ENCODE results near the gene PLEKHM3.

Gene PLEKHM3

DNA sequence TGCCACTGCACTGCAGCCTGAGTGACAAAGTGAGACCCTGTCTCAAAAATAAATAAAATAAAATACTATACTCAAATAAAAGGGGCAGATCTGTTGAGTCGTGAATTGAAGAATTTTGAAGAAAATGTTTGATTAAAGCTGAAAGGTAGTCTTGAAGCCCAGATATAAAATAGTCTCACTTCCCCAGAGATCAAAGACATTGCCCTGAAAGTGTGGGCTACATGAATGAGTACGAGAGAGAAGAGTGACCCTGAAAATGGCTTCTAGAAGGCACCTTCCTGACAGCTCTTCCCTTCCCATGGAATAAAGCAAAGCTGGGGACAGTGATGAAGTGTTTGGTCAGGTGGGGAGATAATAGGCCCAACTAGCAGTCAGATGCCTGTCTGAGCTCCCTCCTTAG lies 241.8 kb downstream of the PLEKHM3 start:
- DNase-seq, result no peak

DNA sequence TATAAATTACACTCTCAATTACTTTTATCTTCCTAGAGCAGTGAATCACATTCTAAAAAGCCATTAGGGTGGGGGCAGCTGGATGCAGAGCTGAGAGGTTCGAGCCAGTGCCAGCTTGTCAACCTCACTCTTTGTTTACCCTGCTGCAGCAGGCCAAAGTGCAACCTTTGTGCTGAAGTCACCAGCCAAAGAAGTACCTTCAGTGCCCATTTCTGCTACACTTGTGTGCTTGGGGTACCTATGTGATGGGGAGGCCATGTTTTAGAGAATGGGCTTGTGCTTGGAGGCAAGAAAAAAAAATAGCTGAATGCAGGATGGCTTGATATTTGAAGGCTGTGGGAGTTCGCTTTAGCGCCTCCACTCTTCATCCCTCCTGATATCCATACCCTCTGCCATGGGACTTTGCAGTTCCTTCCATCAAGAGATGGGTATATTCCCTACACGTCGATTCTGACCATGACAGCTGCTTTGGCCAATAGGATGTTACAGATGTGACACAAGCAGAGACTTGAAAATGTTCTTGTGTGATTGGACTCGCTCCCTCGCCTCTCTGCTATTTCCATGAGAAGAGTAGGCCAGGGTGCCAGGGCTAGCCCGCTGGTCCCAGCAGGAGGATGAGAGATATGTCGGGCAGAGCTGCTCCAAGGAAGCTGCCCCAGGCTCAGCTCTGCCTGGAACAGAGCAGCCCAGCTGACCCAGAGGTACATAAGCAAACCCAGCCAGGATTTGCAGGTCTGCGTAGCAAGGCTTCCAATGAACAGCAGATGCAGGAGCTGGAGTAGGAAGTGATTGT lies 242.9 kb downstream of the PLEKHM3 start:
- no peak for DNase-seq

DNA sequence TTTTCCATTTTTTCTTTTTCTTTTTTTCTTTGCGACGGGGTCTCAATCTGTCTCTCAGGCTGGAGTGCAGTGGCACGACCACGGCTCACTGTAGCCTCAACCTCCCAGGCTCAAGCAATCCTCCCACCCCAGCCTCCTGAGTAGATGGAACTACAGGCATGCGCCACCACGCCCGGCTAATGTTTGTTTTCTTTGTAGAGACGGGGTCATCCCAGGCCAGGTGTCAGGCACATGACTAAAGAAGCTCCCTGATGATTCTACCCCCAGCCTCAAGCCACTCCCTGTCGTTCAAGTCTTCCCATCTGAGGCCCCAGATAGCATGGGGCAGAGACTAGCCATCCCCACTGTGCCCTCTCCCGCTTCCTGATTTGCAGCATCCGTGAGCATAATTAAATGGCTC lies 245.8 kb downstream of the PLEKHM3 start:
- no peak for DNase-seq

DNA sequence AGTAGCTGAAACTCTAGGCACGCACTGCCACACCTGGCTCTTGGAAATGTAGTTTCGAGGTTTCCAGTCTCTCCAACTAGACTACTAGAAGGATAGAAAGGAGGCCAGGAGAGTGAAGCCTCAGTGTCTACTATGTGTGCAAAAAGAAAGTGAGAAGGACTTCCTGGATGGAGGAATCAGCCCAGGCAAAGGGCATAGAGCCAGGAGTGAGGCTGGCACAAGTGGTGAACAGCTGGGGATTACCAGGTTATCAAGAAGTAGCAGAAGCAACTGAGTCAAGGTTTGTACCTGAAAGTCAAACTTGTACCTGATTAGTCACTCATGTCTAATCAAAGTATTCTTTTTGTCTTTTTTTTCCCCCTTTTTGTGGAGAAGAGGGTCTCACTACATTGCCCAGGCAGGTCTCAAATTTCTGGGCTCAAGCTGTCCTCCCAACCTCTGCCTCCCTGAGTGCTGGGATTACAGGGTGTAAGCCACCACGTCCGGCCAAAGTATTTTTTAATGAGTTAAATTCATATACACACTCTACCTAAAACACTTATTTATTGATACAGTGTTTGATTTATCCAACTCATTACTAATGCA lies 246.9 kb downstream of the PLEKHM3 start:
- no peak for DNase-seq

DNA sequence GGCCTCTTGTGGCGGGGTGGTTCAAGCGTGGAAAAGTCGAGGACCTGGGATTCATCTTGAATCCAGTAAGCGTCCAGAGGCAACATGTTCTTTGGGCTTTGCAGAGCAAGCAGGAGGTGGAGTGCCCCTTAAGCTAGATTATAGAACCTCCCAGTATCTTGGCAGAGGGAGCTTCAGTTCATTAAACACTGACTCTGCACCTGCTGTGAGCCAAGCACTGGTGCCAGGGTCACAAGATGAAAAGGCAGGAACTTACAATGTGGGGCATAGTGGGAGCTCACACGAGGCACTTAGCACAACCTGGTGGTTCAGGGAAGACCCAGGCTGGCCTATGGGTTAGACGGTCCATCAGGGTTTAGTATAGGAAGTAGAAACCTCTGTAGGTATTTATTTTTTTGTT lies 248.2 kb downstream of the PLEKHM3 start:
- DNase-seq, result no peak

DNA sequence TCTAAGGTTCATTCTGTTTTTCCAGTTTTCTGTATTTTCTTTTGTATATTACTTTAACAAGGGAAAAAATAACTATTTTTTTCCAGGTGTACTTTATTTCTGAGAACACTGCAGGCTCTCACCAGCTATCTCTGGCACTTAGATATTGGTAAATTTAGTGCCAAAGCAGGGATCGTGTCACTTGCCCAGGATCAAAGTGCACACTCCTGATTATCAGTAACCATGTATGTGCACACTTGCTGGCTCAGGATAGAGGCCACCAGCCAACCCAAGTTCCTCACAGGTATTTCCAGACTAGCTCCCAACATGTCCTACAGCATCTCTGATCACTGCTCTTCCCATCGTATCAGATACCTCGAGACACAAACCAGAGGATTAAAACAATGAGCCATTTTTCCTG lies 249.9 kb downstream of the PLEKHM3 start:
- no peak for DNase-seq

DNA sequence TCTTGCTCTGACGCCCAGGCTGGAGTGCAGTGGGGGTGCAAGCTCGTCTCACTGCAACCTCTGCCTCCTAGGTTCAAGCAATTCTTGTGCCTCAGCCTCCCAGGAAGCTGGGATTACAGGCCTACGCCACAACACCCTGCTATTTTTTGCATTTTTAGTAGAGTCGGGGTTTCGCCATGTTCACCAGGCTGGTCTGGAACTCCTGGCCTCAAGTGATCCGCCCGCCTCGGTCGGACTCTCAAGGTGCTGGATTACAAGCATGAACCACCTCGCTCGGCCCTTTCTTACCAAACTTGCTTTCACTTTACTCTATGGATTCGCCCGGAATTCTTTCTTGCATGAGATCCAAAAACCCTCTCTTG lies 252.5 kb downstream of the PLEKHM3 start:
- DNase-seq, result no peak

DNA sequence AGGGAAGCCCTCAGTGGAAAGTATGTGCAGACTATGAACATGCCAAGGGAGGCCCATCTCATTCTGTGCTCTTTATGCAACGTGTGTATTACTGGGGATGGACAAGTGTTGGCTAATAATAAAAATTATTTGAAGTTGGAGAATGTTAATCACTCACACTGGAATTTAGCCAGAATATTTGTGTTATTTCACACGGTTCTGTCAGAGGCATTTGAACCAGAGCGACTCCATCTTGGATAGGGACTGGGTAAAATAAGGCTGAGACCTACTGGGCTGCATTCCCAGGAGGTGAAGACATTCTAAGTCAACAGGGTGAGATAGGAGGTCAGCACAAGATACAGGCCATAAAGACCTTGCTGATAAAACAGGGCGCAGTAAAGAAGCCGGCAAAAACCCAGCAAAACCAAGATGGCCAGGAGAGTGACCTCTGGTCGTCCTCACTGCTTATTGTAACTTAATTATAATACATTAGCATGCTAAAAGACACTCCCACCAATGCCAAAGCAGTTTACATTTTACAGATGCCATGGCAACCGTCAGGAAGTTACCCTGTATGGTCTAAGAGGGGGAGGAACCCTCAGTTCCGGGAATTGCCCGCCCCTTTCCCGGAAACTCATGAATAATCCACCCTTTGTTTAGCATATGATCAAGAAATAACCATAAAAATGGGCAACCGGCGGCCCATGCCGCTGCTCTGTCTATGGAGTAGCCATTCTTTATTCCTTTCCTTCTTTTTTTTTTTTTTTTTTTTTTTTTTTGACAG lies 253.1 kb downstream of the PLEKHM3 start:
- DNase-seq, result no peak

DNA sequence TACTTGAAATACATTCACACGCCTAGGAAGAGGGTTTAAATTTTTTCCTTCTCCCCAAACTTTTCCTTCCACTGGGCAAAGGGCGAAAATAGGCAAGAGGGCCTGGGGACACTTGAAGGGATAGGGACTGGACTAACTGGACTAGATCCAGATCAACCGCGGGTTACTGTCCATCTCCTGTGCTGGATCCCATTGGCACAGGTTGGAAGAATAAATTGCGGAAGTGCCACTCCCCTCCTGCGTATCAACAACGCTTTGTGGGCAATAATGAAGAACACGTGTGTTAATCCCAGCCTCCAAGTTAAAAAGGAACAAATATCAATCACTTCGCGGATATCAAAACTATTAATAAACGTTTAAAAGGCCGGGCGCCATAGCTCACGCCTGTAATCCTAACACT lies 253.9 kb downstream of the PLEKHM3 start:
- DNase-seq, result no peak

Data from NCI-H2029 (cell line).